A549 (cell line): ENCODE results near the gene DSPP. TPM values are rescaled to one million over a fixed set of nuclear protein-coding genes. Genes with fewer than 3 reads are reported as not detected.

Source experiments
- ATAC-seq, 2 experiments: fragments of 200-7000 bp in 1 of 2; fragments of >200 bp in 1 of 2; cut with Nextera tagmentation in 1 of 2; cut with Tn5 transposase in 1 of 2; 3 replicates each; pipeline versions ENCODE4 v1.8.0 to v1.9.1; 2018 to 2020; ENCODE audit warnings: mild to moderate bottlenecking in 1 of 2, moderate library complexity in 1 of 2
- CTCF ChIA-PET: fragments of 300-600 bp; sonication (Branson Sonifier 250); formaldehyde crosslinking; extraction: SDS; loops from one replicate; lab custom pipeline; 2021; ENCODE audit warnings: antibody characterized with exemption, inconsistent platforms; lab: Yijun Ruan, JAX
- POLR2A ChIA-PET: fragments of 350-600 bp; formaldehyde crosslinking; extraction: SDS; loops from one replicate; lab custom pipeline; 2021; ENCODE audit warnings: antibody characterized with exemption, inconsistent platforms; lab: Yijun Ruan, JAX
- DNase-seq, 2 experiments: peaks; one replicate each; pipeline versions ENCODE4 v3.0.0 to v3.0.0-alpha.2; 2011 to 2016; ENCODE audit warnings: low read depth in 1 of 2, low spot score in 1 of 2
- FAIRE-seq: peaks from 2 replicates; lab custom pipeline; 2011; peaks lifted over from hg19 to GRCh38; lab: Jason Lieb, UNC
- H3K27ac ChIP-seq, 2 experiments: fragments of >200 bp; sonication (Bioruptor Twin); formaldehyde crosslinking; 3 replicates each; pipeline ENCODE4 v1.5.1; 2016 to 2017
- H3K4me1 ChIP-seq: fragments of >200 bp; sonication (Bioruptor Twin); formaldehyde crosslinking; 3 replicates; pipeline ENCODE4 v1.6.1; 2016
- H3K4me2 ChIP-seq: fragments of >200 bp; sonication (Bioruptor Twin); formaldehyde crosslinking; 3 replicates; pipeline ENCODE4 v1.6.1; 2016
- H3K4me3 ChIP-seq: fragments of >200 bp; sonication (Bioruptor Twin); formaldehyde crosslinking; 3 replicates; pipeline ENCODE4 v1.5.1; 2016
- H3K9me3 ChIP-seq: fragments of >200 bp; sonication (Bioruptor Twin); formaldehyde crosslinking; 3 replicates; pipeline ENCODE4 v1.6.1; 2016
- CEBPB ChIP-seq, 2 experiments: fragments of >200 bp in 1 of 2; sonication (Bioruptor Twin) in 1 of 2; formaldehyde crosslinking in 1 of 2; IDR thresholded peaks; 2 replicates each; pipeline ENCODE4 v1.6.1; 2012 to 2016
- CHD4 ChIP-seq: fragments of 200-600 bp; sonication (generic); IDR thresholded peaks from 2 replicates; pipeline ENCODE4 v1.6.1; 2016; ENCODE audit warnings: antibody characterized with exemption, mild to moderate bottlenecking, borderline replicate concordance
- EHF ChIP-seq: fragments of 250-450 bp; sonication (Bioruptor Pico); IDR thresholded peaks from 2 replicates; pipeline ENCODE4 v1.5.0; 2020; ENCODE audit warnings: mild to moderate bottlenecking
- EP300 ChIP-seq, 2 experiments: fragments of >200 bp; sonication (Bioruptor Twin); formaldehyde crosslinking; IDR thresholded peaks; 2 replicates in 1 of 2; 3 replicates in 1 of 2; pipeline ENCODE4 v1.6.1; 2016 to 2017
- FOSB ChIP-seq: fragments of 250-450 bp; sonication (Bioruptor Pico); IDR thresholded peaks from 2 replicates; pipeline ENCODE4 v1.5.0; 2020; ENCODE audit warnings: mild to moderate bottlenecking, moderate library complexity
- FOXS1 ChIP-seq: fragments of 250-450 bp; sonication (Bioruptor Pico); IDR thresholded peaks from 2 replicates; pipeline ENCODE4 v1.5.0; 2020; ENCODE audit warnings: mild to moderate bottlenecking, moderate library complexity
- GATA3 ChIP-seq: IDR thresholded peaks from 2 replicates; pipeline ENCODE4 v1.6.1; 2012; ENCODE audit warnings: borderline replicate concordance
- HDAC2 ChIP-seq: fragments of 200-600 bp; sonication (generic); IDR thresholded peaks from 2 replicates; pipeline ENCODE4 v1.6.1; 2016
- HES2 ChIP-seq: fragments of >200 bp; sonication (Bioruptor Twin); formaldehyde crosslinking; IDR thresholded peaks from 2 replicates; pipeline ENCODE4 v1.6.1; 2016
- HEYL ChIP-seq: fragments of 250-450 bp; sonication (Bioruptor Pico); IDR thresholded peaks from 2 replicates; pipeline ENCODE4 v1.8.0; 2021; ENCODE audit warnings: mild to moderate bottlenecking, moderate library complexity
- HOXA7 ChIP-seq: fragments of 250-450 bp; sonication (Bioruptor Pico); IDR thresholded peaks from 2 replicates; pipeline ENCODE4 v1.5.0; 2020; ENCODE audit warnings: mild to moderate bottlenecking, moderate library complexity
- JUN ChIP-seq, 2 experiments: fragments of >200 bp; sonication (Bioruptor Twin); formaldehyde crosslinking; IDR thresholded peaks; 2 replicates in 1 of 2; 3 replicates in 1 of 2; pipeline ENCODE4 v1.6.1; 2016 to 2017
- KDM1A ChIP-seq: fragments of 200-600 bp; sonication (generic); IDR thresholded peaks from 2 replicates; pipeline ENCODE4 v1.6.1; 2016; ENCODE audit warnings: low read depth, mild to moderate bottlenecking
- KDM5A ChIP-seq: fragments of 200-600 bp; sonication (generic); IDR thresholded peaks from 2 replicates; pipeline ENCODE4 v1.6.1; 2016; ENCODE audit warnings: antibody characterized with exemption, mild to moderate bottlenecking
- MAX ChIP-seq: IDR thresholded peaks from 2 replicates; pipeline ENCODE4 v1.6.1; 2012
- MYC ChIP-seq: IDR thresholded peaks from 2 replicates; pipeline ENCODE4 v1.6.1; 2012; ENCODE audit warnings: mild to moderate bottlenecking, inconsistent platforms, low read length, improper control_type of control experiment, borderline replicate concordance
- NPAS2 ChIP-seq: fragments of 250-450 bp; sonication (Bioruptor Pico); IDR thresholded peaks from 2 replicates; pipeline ENCODE4 v1.8.0; 2022; ENCODE audit warnings: mild to moderate bottlenecking, moderate library complexity, borderline replicate concordance
- PHF8 ChIP-seq: fragments of 200-600 bp; sonication (generic); IDR thresholded peaks from 2 replicates; pipeline ENCODE4 v1.6.1; 2016; ENCODE audit warnings: low read depth, mild to moderate bottlenecking, antibody characterized with exemption, moderate library complexity, borderline replicate concordance
- POLR2A ChIP-seq: IDR thresholded peaks from 2 replicates; pipeline ENCODE4 v1.6.1; 2012; ENCODE audit warnings: mild to moderate bottlenecking, low read length
- POLR2AphosphoS2 ChIP-seq: conservative IDR thresholded peaks from 2 replicates; pipeline ENCODE4 v1.6.1; 2012; ENCODE audit warnings: low read length, improper control_type of control experiment, inconsistent platforms
- RARB ChIP-seq: fragments of 250-450 bp; sonication (Bioruptor Pico); IDR thresholded peaks from 2 replicates; pipeline ENCODE4 v1.8.0; 2021; ENCODE audit warnings: mild to moderate bottlenecking, moderate library complexity
- RCOR1 ChIP-seq: fragments of 150-350 bp; IDR thresholded peaks from 2 replicates; pipeline ENCODE4 v1.6.1; 2014; ENCODE audit warnings: antibody characterized with exemption, low read length, low read depth
- RNF2 ChIP-seq: fragments of 200-600 bp; sonication (generic); IDR thresholded peaks from 2 replicates; pipeline ENCODE4 v1.6.1; 2016; ENCODE audit warnings: low read depth, mild to moderate bottlenecking, antibody characterized with exemption, moderate library complexity, borderline replicate concordance
- SREBF2 ChIP-seq: fragments of 450-650 bp; IDR thresholded peaks from 2 replicates; pipeline ENCODE4 v1.6.1; 2014; ENCODE audit warnings: mild to moderate bottlenecking, moderate library complexity
- TFCP2L1 ChIP-seq: fragments of 250-450 bp; sonication (Bioruptor Pico); IDR thresholded peaks from 2 replicates; pipeline ENCODE4 v1.5.0; 2021; ENCODE audit warnings: mild to moderate bottlenecking
- TP53 ChIP-seq: fragments of 250-450 bp; sonication (Bioruptor Pico); IDR thresholded peaks from 2 replicates; pipeline ENCODE4 v1.5.0; 2021; ENCODE audit warnings: mild to moderate bottlenecking, moderate library complexity
- ZNF302 ChIP-seq: fragments of 250-450 bp; sonication (Bioruptor Pico); IDR thresholded peaks from 2 replicates; pipeline ENCODE4 v1.9.0; 2021; ENCODE audit warnings: inconsistent platforms, mild to moderate bottlenecking, moderate library complexity
- WGBS: methylation state at CpG from one replicate; pipeline ENCODE4 v1.1.6; 2017; ENCODE audit errors: missing lambda C conversion rate; 5-methylcytosine and 5-hydroxymethylcytosine counted together
- polyA plus RNA-seq, 4 experiments: library from polyadenylated mRNA; depleted of rRNA in 3 of 4; stranded (reverse); fragments of >200 nt; fragmentation: RNase III in 1 of 4; extraction: RNeasy Plus Mini Kit Qiagen cat#74134 plus additional on column Dnase treatment in 1 of 4; gene quantifications; 2 replicates in 3 of 4; 3 replicates in 1 of 4; pipeline ENCODE4 v1.2.3, GENCODE V29; 2011 to 2017
- TF ChIP-seq, protein P1 (sequence below): fragments of 250-450 bp; sonication (Bioruptor Pico); IDR thresholded peaks from 2 replicates; pipeline ENCODE4 v1.5.0; 2020; ENCODE audit warnings: low read depth, mild to moderate bottlenecking, moderate library complexity
- TF ChIP-seq, protein P2 (sequence below): fragments of 200-600 bp; sonication (generic); IDR thresholded peaks from 2 replicates; pipeline ENCODE4 v1.6.1; 2016; ENCODE audit warnings: antibody characterized with exemption, mild to moderate bottlenecking, moderate library complexity

DSPP gene
- polyA plus RNA-seq, 2 of the 4 experiments (the other 2 are of a cell fraction) = not detected

- WGBS = 67% methylated on average over 4 of the region's 4 CpGs
- CTCF ChIA-PET = no interaction called here
- Histone ChIP-seq H3K4me3 (no peak overlapping the region), H3K4me1 (no peaks in the 10 kb centered on the region), H3K4me2 (no peak overlapping the region), H3K27ac (no peak overlapping the region), H3K9me3 (no peaks in the 10 kb centered on the region)
- POLR2A ChIA-PET = no interaction called here
- TF ChIP-seq ZNF302 (CRISPR knock-in tag) (no peak), SREBF2 (no peak), CEBPB (IDR thresholded peaks at IDR 0.05) (no peak), POLR2A (no peak), RARB (CRISPR knock-in tag) (no peak), EHF (CRISPR knock-in tag) (no peak), HES2 (no peak), HDAC2 (no peak), MYC (no peak), POLR2AphosphoS2 (no peak), FOSB (no peak), MAX (no peak), PHF8 (no peak), GATA3 (no peak), TP53 (CRISPR knock-in tag) (no peak)
- ATAC-seq (no peak), DNase-seq (no peak), FAIRE-seq (no peak)
These were observed 6.1 kb downstream of the DSPP start for GRCh38 chr4:87614292-87614890.

GRCh38 chr4:87616268-87616667 lies 7.9 kb downstream of the DSPP start:
- ATAC-seq = no peak
- POLR2A ChIA-PET = no interaction called here
- TF ChIP-seq RNF2 (no peak), JUN (IDR thresholded peaks at IDR 0.05) (no peak), ZNF302 (CRISPR knock-in tag) (no peak), POLR2AphosphoS2 (no peak), NPAS2 (CRISPR knock-in tag) (no peak), KDM5A (no peak), HEYL (CRISPR knock-in tag) (no peak), FOXS1 (CRISPR knock-in tag) (no peak), CHD4 (no peak), EHF (CRISPR knock-in tag) (no peak), KDM1A (no peak), HOXA7 (CRISPR knock-in tag) (no peak), RCOR1 (no peak), FOSB (no peak), TFCP2L1 (CRISPR knock-in tag) (no peak), EP300 (IDR thresholded peaks at IDR 0.05) (no peak), GATA3 (no peak)
- TF ChIP-seq, protein P1, sequence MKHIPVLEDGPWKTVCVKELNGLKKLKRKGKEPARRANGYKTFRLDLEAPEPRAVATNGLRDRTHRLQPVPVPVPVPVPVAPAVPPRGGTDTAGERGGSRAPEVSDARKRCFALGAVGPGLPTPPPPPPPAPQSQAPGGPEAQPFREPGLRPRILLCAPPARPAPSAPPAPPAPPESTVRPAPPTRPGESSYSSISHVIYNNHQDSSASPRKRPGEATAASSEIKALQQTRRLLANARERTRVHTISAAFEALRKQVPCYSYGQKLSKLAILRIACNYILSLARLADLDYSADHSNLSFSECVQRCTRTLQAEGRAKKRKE = no peak
- TF ChIP-seq, protein P2, sequence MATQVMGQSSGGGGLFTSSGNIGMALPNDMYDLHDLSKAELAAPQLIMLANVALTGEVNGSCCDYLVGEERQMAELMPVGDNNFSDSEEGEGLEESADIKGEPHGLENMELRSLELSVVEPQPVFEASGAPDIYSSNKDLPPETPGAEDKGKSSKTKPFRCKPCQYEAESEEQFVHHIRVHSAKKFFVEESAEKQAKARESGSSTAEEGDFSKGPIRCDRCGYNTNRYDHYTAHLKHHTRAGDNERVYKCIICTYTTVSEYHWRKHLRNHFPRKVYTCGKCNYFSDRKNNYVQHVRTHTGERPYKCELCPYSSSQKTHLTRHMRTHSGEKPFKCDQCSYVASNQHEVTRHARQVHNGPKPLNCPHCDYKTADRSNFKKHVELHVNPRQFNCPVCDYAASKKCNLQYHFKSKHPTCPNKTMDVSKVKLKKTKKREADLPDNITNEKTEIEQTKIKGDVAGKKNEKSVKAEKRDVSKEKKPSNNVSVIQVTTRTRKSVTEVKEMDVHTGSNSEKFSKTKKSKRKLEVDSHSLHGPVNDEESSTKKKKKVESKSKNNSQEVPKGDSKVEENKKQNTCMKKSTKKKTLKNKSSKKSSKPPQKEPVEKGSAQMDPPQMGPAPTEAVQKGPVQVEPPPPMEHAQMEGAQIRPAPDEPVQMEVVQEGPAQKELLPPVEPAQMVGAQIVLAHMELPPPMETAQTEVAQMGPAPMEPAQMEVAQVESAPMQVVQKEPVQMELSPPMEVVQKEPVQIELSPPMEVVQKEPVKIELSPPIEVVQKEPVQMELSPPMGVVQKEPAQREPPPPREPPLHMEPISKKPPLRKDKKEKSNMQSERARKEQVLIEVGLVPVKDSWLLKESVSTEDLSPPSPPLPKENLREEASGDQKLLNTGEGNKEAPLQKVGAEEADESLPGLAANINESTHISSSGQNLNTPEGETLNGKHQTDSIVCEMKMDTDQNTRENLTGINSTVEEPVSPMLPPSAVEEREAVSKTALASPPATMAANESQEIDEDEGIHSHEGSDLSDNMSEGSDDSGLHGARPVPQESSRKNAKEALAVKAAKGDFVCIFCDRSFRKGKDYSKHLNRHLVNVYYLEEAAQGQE = no peak
- TF ChIP-seq, all 56 proteins: peak for 0
- DNase-seq (no peak), FAIRE-seq (no peak)
- H3K4me2 ChIP-seq = no peak overlapping the region
- H3K9me3 ChIP-seq = no peaks in the 10 kb centered on the region
- H3K27ac ChIP-seq = no peak overlapping the region
- H3K4me1 ChIP-seq = no peaks in the 10 kb centered on the region
- CTCF ChIA-PET = no interaction called here
- H3K4me3 ChIP-seq = no peak overlapping the region
- 62% methylated on average over 9 of the region's 9 CpGs for WGBS
